SK-N-MC (cell line): ENCODE results near the gene MST1.

Experiments used
- DNase-seq: peaks from one replicate; pipeline ENCODE4 v3.0.0-alpha.2; 2011; ENCODE audit warnings: low read depth, low spot score
- H3K27ac ChIP-seq: fragments of 200-600 bp; sonication (generic); 2 replicates; pipeline ENCODE4 v1.5.1; 2016; ENCODE audit warnings: mixed run types
- H3K36me3 ChIP-seq: fragments of 200-600 bp; sonication (generic); 2 replicates; pipeline ENCODE4 v1.6.1; 2017; ENCODE audit warnings: antibody characterized with exemption, low read length, mixed read lengths; ENCODE audit not compliant: insufficient read depth
- H3K4me3 ChIP-seq: fragments of 200-600 bp; sonication (generic); 2 replicates; pipeline ENCODE4 v1.5.1; 2016
- H3K9ac ChIP-seq: fragments of 200-600 bp; sonication (generic); 2 replicates; pipeline ENCODE4 v1.8.0; 2017; ENCODE audit warnings: mixed run types, mixed read lengths; ENCODE audit not compliant: insufficient read length
- H3K9me3 ChIP-seq: fragments of 200-600 bp; sonication (generic); 2 replicates; pipeline ENCODE4 v1.6.1; 2017; ENCODE audit warnings: low read depth, mild to moderate bottlenecking, antibody characterized with exemption, low read length, moderate library complexity, mixed read lengths
- EZH2 ChIP-seq: fragments of 200-600 bp; sonication (generic); IDR thresholded peaks from one replicate; pipeline ENCODE4 v1.6.1; 2017; ENCODE audit warnings: antibody characterized with exemption
- FOXP2 ChIP-seq: optimal IDR thresholded peaks from 2 replicates; pipeline ENCODE3; 2011; ENCODE audit warnings: mild to moderate bottlenecking, moderate library complexity; ENCODE audit not compliant: insufficient read depth; ENCODE audit errors: extremely low read length, control extremely low read depth
- POLR2AphosphoS5 ChIP-seq: IDR thresholded peaks from 2 replicates; pipeline ENCODE4 v1.6.1; 2012; ENCODE audit warnings: mild to moderate bottlenecking, low read depth, low read length, borderline replicate concordance

MST1 gene

DNA sequence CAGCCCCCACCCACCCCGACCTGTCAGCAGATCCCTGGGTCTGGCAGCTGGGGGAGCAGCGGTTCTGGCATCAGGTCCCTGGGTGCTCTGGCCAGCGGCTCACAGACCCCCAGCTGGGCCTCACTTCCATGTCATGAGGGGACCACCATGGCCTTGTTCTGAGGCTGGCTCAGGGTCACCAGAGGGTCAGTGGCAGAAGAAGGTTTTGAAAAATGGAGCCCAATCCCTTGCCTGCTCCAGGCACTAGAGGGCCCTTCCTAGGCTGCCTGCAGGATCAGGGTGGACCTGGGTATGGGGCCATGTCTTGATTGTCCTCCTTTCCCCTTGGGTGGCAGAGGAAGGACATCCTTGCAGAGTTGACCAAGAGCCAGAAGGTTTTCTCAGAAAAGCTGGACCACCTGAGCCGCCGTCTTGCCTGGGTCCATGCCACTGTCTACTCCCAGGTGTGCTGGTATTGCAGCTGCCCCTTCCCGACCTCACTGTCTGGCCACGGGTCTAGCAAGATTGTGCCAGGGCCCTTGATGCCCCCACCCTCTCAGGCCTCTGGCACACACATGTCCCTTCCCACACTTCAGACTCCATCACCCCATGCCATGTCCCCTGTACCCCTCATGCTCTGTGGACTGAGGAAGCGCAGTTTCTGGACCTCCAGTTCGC is 17.3 kb upstream of the MST1 start:
- Histone ChIP-seq H3K9ac (no peak overlapping the region), H3K27ac (no peak overlapping the region), H3K36me3 (no peaks in the 10 kb centered on the region), H3K9me3 (no peaks in the 10 kb centered on the region), H3K4me3 (no peak overlapping the region)
- TF ChIP-seq POLR2AphosphoS5 (no peak), FOXP2 (no peak), EZH2 (no peak)
- DNase-seq: no peak

DNA sequence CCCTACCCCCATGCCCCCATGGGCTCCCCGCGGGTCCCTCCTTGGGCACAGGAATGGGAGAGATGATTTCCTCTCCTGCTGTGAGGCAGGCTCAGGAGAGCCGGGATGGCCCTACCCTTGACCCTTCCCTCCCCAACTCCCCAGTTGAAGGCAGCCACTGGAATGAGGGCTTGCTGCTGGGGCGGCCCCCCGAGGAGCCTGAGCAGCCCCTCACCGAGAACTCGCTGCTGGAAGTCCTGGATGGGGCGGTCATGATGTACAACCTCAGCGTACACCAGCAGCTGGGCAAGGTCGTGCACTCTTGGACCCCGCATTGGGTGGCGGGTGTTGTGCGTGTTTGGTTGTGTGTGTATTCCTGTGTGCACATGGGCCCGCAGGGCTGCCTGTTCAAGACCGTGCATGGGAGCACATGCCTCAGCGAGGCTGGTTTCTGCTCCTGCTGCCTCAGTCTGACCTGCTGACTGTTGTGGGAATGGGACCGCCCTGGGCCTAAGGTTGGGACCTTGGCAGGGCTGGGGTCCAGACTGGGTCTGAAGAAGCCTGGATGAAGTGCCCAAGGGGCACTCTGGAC is 16.2 kb upstream of the MST1 start:
- H3K36me3 ChIP-seq: no peaks in the 10 kb centered on the region
- DNase-seq: no peak
- no peak overlapping the region for H3K4me3 ChIP-seq

DNA sequence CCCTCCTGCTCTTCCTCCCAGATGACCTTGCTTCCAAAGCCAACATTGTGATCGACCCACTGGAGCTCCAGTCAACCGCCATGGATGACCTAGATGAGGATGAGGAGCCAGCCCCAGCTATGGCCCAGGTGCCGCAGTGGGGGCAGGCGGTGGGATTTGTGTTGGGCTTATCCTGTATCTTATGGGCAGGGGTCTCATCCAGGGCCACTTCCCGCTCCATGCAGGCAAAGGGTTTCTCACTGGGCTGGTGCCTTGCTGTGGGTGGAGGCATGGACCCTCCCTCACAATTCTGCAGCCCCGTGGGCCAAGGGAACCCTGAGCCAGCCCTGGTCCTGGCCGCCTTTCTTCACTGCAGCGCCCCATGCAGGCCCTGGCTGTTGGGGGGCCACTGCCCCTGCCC is 15.4 kb upstream of the MST1 start:
- DNase-seq: no peak
- Histone ChIP-seq H3K9ac (no peak overlapping the region), H3K9me3 (no peaks in the 10 kb centered on the region), H3K27ac (no peak overlapping the region), H3K36me3 (no peaks in the 10 kb centered on the region), H3K4me3 (no peak overlapping the region)
- TF ChIP-seq FOXP2: no peak
- no peak for TF ChIP-seq POLR2AphosphoS5
- no peak for TF ChIP-seq EZH2

More for the DNA sequence above, 16.2 kb upstream of the MST1 start:
- H3K9ac ChIP-seq: no peak overlapping the region
- H3K9me3 ChIP-seq: no peaks in the 10 kb centered on the region
- no peak for TF ChIP-seq EZH2
- no peak for TF ChIP-seq POLR2AphosphoS5
- TF ChIP-seq FOXP2: no peak
- H3K27ac ChIP-seq: no peak overlapping the region

GRCh38 chr3:49703956-49704355 is 14.7 kb upstream of the MST1 start:
- H3K36me3 ChIP-seq: no peaks in the 10 kb centered on the region
- TF ChIP-seq POLR2AphosphoS5 (no peak), EZH2 (no peak), FOXP2 (no peak)
- no peak overlapping the region for H3K9ac ChIP-seq
- no peak overlapping the region for H3K4me3 ChIP-seq
- no peak overlapping the region for H3K27ac ChIP-seq
- no peaks in the 10 kb centered on the region for H3K9me3 ChIP-seq
- DNase-seq: no peak

- H3K36me3 ChIP-seq: no peaks in the 10 kb centered on the region
- H3K9me3 ChIP-seq: no peaks in the 10 kb centered on the region
- no peak overlapping the region for H3K4me3 ChIP-seq
- TF ChIP-seq POLR2AphosphoS5 (no peak), FOXP2 (no peak), EZH2 (no peak)
- H3K9ac ChIP-seq: no peak overlapping the region
- no peak overlapping the region for H3K27ac ChIP-seq
- no peak for DNase-seq
These were observed 14.2 kb upstream of the MST1 start for GRCh38 chr3:49703443-49703927.

DNA sequence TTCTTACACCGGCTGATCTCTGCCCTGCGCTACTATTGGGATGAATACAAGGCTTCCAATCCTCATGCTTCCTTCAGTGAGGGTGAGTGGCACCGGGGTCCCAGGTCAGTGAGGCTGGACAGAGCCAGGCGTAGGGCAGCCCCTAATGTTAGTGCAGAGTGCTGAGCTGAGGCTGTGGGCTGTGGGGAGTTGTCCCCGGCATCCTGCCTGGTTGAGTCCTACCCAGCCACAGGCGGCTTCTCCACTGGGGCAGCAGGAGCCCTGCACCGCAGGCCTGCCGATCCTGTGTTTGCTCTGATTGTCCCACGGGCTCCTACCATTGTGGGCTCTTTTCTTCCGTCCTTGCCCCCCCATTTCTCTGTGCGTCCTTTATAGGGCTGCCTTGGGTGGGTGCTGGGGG is 13.4 kb upstream of the MST1 start:
- no peak for DNase-seq
- H3K27ac ChIP-seq: no peak overlapping the region
- H3K4me3 ChIP-seq: no peak overlapping the region
- TF ChIP-seq FOXP2: no peak
- no peak for TF ChIP-seq POLR2AphosphoS5
- TF ChIP-seq EZH2: no peak
- H3K9me3 ChIP-seq: no peaks in the 10 kb centered on the region
- H3K9ac ChIP-seq: no peak overlapping the region
- no peaks in the 10 kb centered on the region for H3K36me3 ChIP-seq

- DNase-seq: no peak
These were observed 12.3 kb upstream of the MST1 start for GRCh38 chr3:49701388-49702077.

DNA sequence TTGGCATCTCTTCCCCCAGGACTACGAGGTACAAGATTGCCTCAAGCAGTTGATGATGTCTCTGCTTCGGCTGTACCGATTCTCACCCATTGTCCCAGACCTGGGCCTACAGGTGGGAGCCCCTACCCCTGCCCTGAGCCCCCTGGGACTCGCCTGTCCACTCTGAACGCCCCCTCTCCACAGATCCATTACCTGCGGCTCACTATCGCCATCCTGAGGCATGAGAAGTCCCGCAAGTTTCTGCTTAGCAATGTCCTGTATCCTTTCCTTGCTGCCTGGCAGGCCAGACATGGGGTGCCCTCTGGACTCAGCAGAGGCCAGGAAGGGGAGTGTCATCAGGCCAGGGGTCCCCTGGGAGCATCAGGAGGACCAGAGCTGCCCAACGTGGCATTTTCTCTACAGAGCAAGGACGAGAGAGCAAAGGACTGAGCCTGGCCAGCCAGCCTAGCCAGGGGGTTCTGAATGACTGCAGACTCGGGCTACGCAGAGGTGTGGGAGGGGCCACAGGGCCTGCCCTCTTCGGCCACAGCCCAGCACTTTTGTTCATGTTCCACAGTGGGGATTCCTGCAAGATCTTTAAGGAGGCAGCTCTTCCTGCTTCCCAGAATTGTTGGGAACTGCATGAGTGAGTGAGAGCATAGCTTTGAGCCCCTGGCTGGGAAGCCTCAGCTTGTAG is 11.3 kb upstream of the MST1 start:
- TF ChIP-seq POLR2AphosphoS5: no peak
- no peak for TF ChIP-seq EZH2
- TF ChIP-seq FOXP2: no peak
- no peak for DNase-seq
- no peak overlapping the region for H3K27ac ChIP-seq
- H3K4me3 ChIP-seq: no peak overlapping the region
- no peak overlapping the region for H3K9ac ChIP-seq
- no peaks in the 10 kb centered on the region for H3K36me3 ChIP-seq
- no peaks in the 10 kb centered on the region for H3K9me3 ChIP-seq

More at GRCh38 chr3:49701388-49702077, 12.3 kb upstream of the MST1 start:
- no peaks in the 10 kb centered on the region for H3K36me3 ChIP-seq
- H3K9me3 ChIP-seq: no peaks in the 10 kb centered on the region
- TF ChIP-seq EZH2: no peak
- TF ChIP-seq POLR2AphosphoS5: no peak
- no peak for TF ChIP-seq FOXP2
- H3K4me3 ChIP-seq: no peak overlapping the region
- H3K9ac ChIP-seq: no peak overlapping the region
- H3K27ac ChIP-seq: no peak overlapping the region
